Measurements from ENCODE around the gene ACAD11. TPM values are rescaled to one million over a fixed set of nuclear protein-coding genes. Genes with fewer than 3 reads are reported as not detected.

Gene ACAD11
- total and polyA plus RNA-seq, 9 donors: 7.4 to 16.7 (median 11.0) TPM

DNA sequence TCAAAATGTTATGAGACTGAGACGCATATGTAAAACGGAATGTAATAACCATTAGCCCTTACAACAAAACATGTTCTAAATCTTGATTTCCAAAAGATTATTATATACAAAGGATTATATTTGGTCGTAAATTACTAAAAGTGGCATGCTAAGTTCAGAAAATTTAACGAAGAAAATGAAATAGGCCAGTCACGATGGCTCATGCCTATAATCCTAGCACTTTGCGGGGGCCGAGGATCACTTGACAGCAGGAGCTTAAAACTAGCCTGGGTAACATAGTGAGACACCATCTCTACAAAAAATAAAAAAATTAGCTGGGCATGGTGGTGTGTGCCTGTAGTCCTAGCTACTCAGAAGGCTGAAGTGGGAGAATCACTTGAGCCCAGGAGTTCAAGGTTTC lies 29.0 kb downstream of the ACAD11 start:
- Histone ChIP-seq H3K4me3 (ENCODE audit: low read length) (no peak overlapping the region), H3K36me3 (ENCODE audit: control insufficient read depth, insufficient read depth, low read length) (peaks cover 8% of the 10 kb centered on the region), H3K27ac (ENCODE audit: low read length) (no peak overlapping the region), H3K9me3 (replicated peaks; ENCODE audit: control insufficient read depth, low read depth, low read length) (no peaks in the 10 kb centered on the region), H3K4me1 (ENCODE audit: control insufficient read depth, insufficient read depth, low read length) (peaks cover 2% of the 10 kb centered on the region), H3K27me3 (ENCODE audit: control insufficient read depth, insufficient read depth, low read length) (no peaks in the 10 kb centered on the region)
- 80% methylated on average over 1 of the region's 7 CpGs for WGBS (ENCODE audit: insufficient coverage)
- DNase-seq: no peak

GRCh38 chr3:132629928-132630327 lies 29.7 kb downstream of the ACAD11 start:
- Histone ChIP-seq H3K27ac (ENCODE audit: low read length) (no peak overlapping the region), H3K36me3 (ENCODE audit: control insufficient read depth, insufficient read depth, low read length) (peaks cover 8% of the 10 kb centered on the region), H3K27me3 (ENCODE audit: control insufficient read depth, insufficient read depth, low read length) (no peaks in the 10 kb centered on the region), H3K4me3 (ENCODE audit: low read length) (no peak overlapping the region), H3K4me1 (ENCODE audit: control insufficient read depth, insufficient read depth, low read length) (no peaks in the 10 kb centered on the region), H3K9me3 (replicated peaks; ENCODE audit: control insufficient read depth, low read depth, low read length) (no peaks in the 10 kb centered on the region)
- no peak for DNase-seq
- no CpG with 5 or more reads among the region's 1 CpG for WGBS (ENCODE audit: insufficient coverage)

DNA sequence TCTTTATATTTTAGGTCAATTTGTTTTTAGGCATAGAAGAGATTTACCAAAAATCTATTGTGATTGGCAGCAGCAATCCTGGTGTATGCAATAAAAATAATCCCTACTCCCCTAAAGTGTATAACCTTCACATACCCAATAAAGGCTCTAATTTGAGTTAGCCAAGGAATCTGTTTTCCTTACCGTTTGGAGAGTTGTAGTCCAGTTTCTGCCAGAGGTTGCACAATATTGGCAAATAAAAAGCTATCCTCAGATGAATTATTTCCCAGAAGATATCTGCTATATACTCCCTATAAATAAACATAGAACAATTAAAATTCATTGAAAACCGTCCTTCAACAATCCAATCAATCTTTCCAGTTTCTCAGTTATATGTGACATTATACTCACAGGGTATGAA lies 31.5 kb downstream of the ACAD11 start:
- DNase-seq: no peak
- H3K4me3 ChIP-seq (ENCODE audit: low read length): no peak overlapping the region
- no CpG with 5 or more reads among the region's 2 CpGs for WGBS (ENCODE audit: insufficient coverage)
- H3K36me3 ChIP-seq (ENCODE audit: control insufficient read depth, insufficient read depth, low read length): peaks cover 8% of the 10 kb centered on the region
- H3K9me3 ChIP-seq (replicated peaks; ENCODE audit: control insufficient read depth, low read depth, low read length): no peaks in the 10 kb centered on the region
- no peaks in the 10 kb centered on the region for H3K4me1 ChIP-seq (ENCODE audit: control insufficient read depth, insufficient read depth, low read length)
- H3K27me3 ChIP-seq (ENCODE audit: control insufficient read depth, insufficient read depth, low read length): no peaks in the 10 kb centered on the region
- no peak overlapping the region for H3K27ac ChIP-seq (ENCODE audit: low read length)

DNA sequence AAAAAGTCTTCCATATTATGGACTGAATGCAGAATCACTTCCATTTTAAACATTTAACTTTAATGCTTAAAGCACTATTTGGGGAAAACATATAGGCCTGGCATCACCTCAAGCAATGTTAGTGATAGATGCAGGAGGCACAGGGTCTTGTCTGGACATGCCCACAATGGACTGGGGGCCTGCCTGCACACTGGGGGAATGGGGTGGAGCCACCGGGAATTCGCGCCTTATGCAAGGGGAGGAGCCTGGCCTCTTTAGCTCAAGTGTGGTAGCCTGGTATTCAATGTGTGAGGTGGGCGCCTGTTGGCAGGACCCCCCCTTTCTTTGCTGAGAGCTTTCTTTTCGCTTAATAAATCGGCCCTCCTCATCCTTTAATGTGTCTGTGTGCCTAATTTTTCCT lies 32.7 kb downstream of the ACAD11 start:
- H3K4me3 ChIP-seq (ENCODE audit: low read length): no peak overlapping the region
- WGBS (ENCODE audit: insufficient coverage): no CpG with 5 or more reads among the region's 6 CpGs
- H3K4me1 ChIP-seq (ENCODE audit: control insufficient read depth, insufficient read depth, low read length): no peaks in the 10 kb centered on the region
- DNase-seq: no peak
- no peak overlapping the region for H3K27ac ChIP-seq (ENCODE audit: low read length)
- no peaks in the 10 kb centered on the region for H3K27me3 ChIP-seq (ENCODE audit: control insufficient read depth, insufficient read depth, low read length)
- H3K9me3 ChIP-seq (replicated peaks; ENCODE audit: control insufficient read depth, low read depth, low read length): no peaks in the 10 kb centered on the region
- peaks cover 8% of the 10 kb centered on the region for H3K36me3 ChIP-seq (ENCODE audit: control insufficient read depth, insufficient read depth, low read length)

DNA sequence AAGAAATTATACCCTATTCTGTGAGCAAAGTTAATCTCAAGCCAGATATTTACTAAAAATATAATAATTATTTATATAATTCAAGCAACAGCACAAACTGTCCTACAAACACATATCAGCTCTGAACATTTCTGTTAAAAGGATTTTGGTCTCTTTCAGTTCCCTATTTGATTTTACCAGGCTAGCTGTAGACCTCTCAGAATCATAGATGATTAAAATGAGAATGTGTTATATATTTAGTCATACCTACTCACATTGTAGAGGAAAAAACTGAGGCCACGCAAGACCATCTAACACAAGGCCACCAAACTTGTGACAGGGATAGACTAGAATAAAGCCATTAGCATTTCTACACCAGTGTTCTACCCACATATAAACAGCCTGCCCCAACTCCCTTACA lies 34.0 kb downstream of the ACAD11 start:
- Histone ChIP-seq H3K36me3 (ENCODE audit: control insufficient read depth, insufficient read depth, low read length) (peaks cover 8% of the 10 kb centered on the region), H3K27me3 (ENCODE audit: control insufficient read depth, insufficient read depth, low read length) (no peaks in the 10 kb centered on the region), H3K9me3 (replicated peaks; ENCODE audit: control insufficient read depth, low read depth, low read length) (no peaks in the 10 kb centered on the region), H3K4me3 (ENCODE audit: low read length) (no peak overlapping the region), H3K4me1 (ENCODE audit: control insufficient read depth, insufficient read depth, low read length) (no peaks in the 10 kb centered on the region), H3K27ac (ENCODE audit: low read length) (no peak overlapping the region)
- no CpG with 5 or more reads among the region's 1 CpG for WGBS (ENCODE audit: insufficient coverage)
- no peak for DNase-seq

DNA sequence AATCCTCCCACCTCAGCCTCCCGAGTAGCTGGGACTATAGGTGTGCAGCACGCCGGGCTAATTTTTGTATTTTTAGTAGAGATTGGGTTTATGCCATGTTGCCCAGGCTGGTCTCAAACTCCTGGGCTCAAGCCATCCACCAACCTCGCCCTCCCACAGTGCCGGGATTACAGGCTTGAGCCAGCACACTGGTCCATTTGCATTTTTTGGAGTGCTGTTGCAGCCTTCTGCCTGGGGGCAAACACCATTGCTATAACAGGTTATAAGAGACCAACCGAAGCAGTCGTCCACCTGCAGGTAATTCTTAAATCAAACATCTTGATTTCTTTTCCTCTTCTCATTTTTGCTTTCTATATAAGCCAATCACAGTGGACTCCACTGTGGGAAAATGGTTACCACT lies 34.8 kb downstream of the ACAD11 start:
- no peak for DNase-seq
- no peak overlapping the region for H3K27ac ChIP-seq (ENCODE audit: low read length)
- no peaks in the 10 kb centered on the region for H3K9me3 ChIP-seq (replicated peaks; ENCODE audit: control insufficient read depth, low read depth, low read length)
- H3K4me1 ChIP-seq (ENCODE audit: control insufficient read depth, insufficient read depth, low read length): no peaks in the 10 kb centered on the region
- 93% methylated on average over 4 of the region's 7 CpGs for WGBS (ENCODE audit: insufficient coverage)
- H3K36me3 ChIP-seq (ENCODE audit: control insufficient read depth, insufficient read depth, low read length): peaks cover 8% of the 10 kb centered on the region
- H3K27me3 ChIP-seq (ENCODE audit: control insufficient read depth, insufficient read depth, low read length): no peaks in the 10 kb centered on the region
- H3K4me3 ChIP-seq (ENCODE audit: low read length): no peak overlapping the region

GRCh38 chr3:132623646-132624045 lies 36.0 kb downstream of the ACAD11 start:
- Histone ChIP-seq H3K4me3 (ENCODE audit: low read length) (no peak overlapping the region), H3K4me1 (ENCODE audit: control insufficient read depth, insufficient read depth, low read length) (no peaks in the 10 kb centered on the region), H3K27me3 (ENCODE audit: control insufficient read depth, insufficient read depth, low read length) (no peaks in the 10 kb centered on the region), H3K36me3 (ENCODE audit: control insufficient read depth, insufficient read depth, low read length) (peaks cover 8% of the 10 kb centered on the region), H3K9me3 (replicated peaks; ENCODE audit: control insufficient read depth, low read depth, low read length) (no peaks in the 10 kb centered on the region), H3K27ac (ENCODE audit: low read length) (no peak overlapping the region)
- no CpG with 5 or more reads among the region's 1 CpG for WGBS (ENCODE audit: insufficient coverage)
- DNase-seq: no peak

- no CpG with 5 or more reads among the region's 1 CpG for WGBS (ENCODE audit: insufficient coverage)
- Histone ChIP-seq H3K27me3 (ENCODE audit: control insufficient read depth, insufficient read depth, low read length) (no peaks in the 10 kb centered on the region), H3K9me3 (replicated peaks; ENCODE audit: control insufficient read depth, low read depth, low read length) (no peaks in the 10 kb centered on the region), H3K36me3 (ENCODE audit: control insufficient read depth, insufficient read depth, low read length) (peaks cover 7% of the 10 kb centered on the region), H3K4me3 (ENCODE audit: low read length) (no peak overlapping the region), H3K4me1 (ENCODE audit: control insufficient read depth, insufficient read depth, low read length) (no peaks in the 10 kb centered on the region), H3K27ac (ENCODE audit: low read length) (no peak overlapping the region)
- no peak for DNase-seq
Observed at GRCh38 chr3:132622761-132623160, 36.8 kb downstream of the ACAD11 start.

GRCh38 chr3:132622148-132622547 lies 37.5 kb downstream of the ACAD11 start:
- H3K36me3 ChIP-seq (ENCODE audit: control insufficient read depth, insufficient read depth, low read length): peaks cover 2% of the 10 kb centered on the region
- DNase-seq: no peak
- WGBS (ENCODE audit: insufficient coverage): no CpG with 5 or more reads among the region's 1 CpG

GRCh38 chr3:132616780-132617179 lies 42.8 kb downstream of the ACAD11 start:
- no peak overlapping the region for H3K27ac ChIP-seq (ENCODE audit: low read length)
- no peaks in the 10 kb centered on the region for H3K27me3 ChIP-seq (ENCODE audit: control insufficient read depth, insufficient read depth, low read length)
- no peak overlapping the region for H3K4me3 ChIP-seq (ENCODE audit: low read length)
- WGBS (ENCODE audit: insufficient coverage): 71% methylated on average over 1 of the region's 1 CpG
- H3K36me3 ChIP-seq (ENCODE audit: control insufficient read depth, insufficient read depth, low read length): peaks cover 2% of the 10 kb centered on the region
- no peak for DNase-seq
- no peaks in the 10 kb centered on the region for H3K4me1 ChIP-seq (ENCODE audit: control insufficient read depth, insufficient read depth, low read length)
- no peaks in the 10 kb centered on the region for H3K9me3 ChIP-seq (replicated peaks; ENCODE audit: control insufficient read depth, low read depth, low read length)

More at GRCh38 chr3:132622148-132622547, 37.5 kb downstream of the ACAD11 start:
- H3K27me3 ChIP-seq (ENCODE audit: control insufficient read depth, insufficient read depth, low read length): no peaks in the 10 kb centered on the region
- H3K9me3 ChIP-seq (replicated peaks; ENCODE audit: control insufficient read depth, low read depth, low read length): no peaks in the 10 kb centered on the region
- H3K4me1 ChIP-seq (ENCODE audit: control insufficient read depth, insufficient read depth, low read length): no peaks in the 10 kb centered on the region
- H3K4me3 ChIP-seq (ENCODE audit: low read length): no peak overlapping the region
- H3K27ac ChIP-seq (ENCODE audit: low read length): no peak overlapping the region

DNA sequence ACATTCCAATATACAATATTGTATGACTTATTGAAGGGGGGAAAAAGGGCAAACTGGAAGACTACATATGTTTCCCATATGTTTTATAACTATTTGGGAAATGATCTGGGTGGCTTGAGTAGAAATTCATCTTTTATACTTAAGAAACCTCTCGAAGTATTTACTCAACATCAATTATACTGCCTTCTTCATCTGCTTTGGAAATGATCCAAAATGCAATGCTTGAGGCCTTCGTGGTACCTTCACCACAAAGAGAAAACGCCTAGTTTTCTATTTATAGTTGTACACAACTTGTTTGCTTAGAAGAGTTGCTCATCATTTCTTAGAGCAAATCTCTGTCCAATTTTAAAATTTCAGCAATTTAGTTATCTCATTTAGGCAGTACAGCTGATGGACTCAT lies 43.7 kb downstream of the ACAD11 start:
- WGBS (ENCODE audit: insufficient coverage): no CpG with 5 or more reads among the region's 3 CpGs
- no peaks in the 10 kb centered on the region for H3K4me1 ChIP-seq (ENCODE audit: control insufficient read depth, insufficient read depth, low read length)
- no peaks in the 10 kb centered on the region for H3K27me3 ChIP-seq (ENCODE audit: control insufficient read depth, insufficient read depth, low read length)
- peaks cover 2% of the 10 kb centered on the region for H3K36me3 ChIP-seq (ENCODE audit: control insufficient read depth, insufficient read depth, low read length)
- H3K9me3 ChIP-seq (replicated peaks; ENCODE audit: control insufficient read depth, low read depth, low read length): no peaks in the 10 kb centered on the region
- DNase-seq: no peak
- H3K4me3 ChIP-seq (ENCODE audit: low read length): no peak overlapping the region
- no peak overlapping the region for H3K27ac ChIP-seq (ENCODE audit: low read length)

All from muscle of leg (tissue), 11 donors.